ENCODE results near the gene PAGE2B.
"Not testable (repeated sequence)": the region's sequence is repeated elsewhere in the genome, so short reads cannot be mapped to it uniquely, and the experiment has no call there.

PAGE2B gene

GRCh38 chrX:55057675-55058249, 17.1 kb upstream of the PAGE2B start:
- Mint-ChIP-seq H3K9me3 (peaks cover 6% of the 10 kb centered on the region), H3K4me1 (peaks cover 21% of the 10 kb centered on the region), H3K4me3 (peak overlapping the region; percentile 42 to 60 (median 51)), H3K27ac (peak overlapping the region; percentile 89 to 93 (median 92)), H3K36me3 (ENCODE audit: low read depth) (no peaks in the 10 kb centered on the region), H3K27me3 (ENCODE audit: low read depth) (no peaks in the 10 kb centered on the region)
- TF ChIP-seq CTCF (IDR thresholded peaks at IDR 0.05; ENCODE audit: unreplicated experiment in 3 of 3): peak; percentile 71 to 79 (median 71)

GRCh38 chrX:55067180-55067579, 7.7 kb upstream of the PAGE2B start:
- not testable (repeated sequence) for H3K36me3 Mint-ChIP-seq (ENCODE audit: low read depth); H3K4me1 Mint-ChIP-seq; H3K4me3 Mint-ChIP-seq; H3K27ac Mint-ChIP-seq; H3K27me3 Mint-ChIP-seq (ENCODE audit: low read depth)
- H3K9me3 Mint-ChIP-seq: peaks cover 42% of the 10 kb centered on the region

GRCh38 chrX:55072286-55072685, 2.5 kb upstream of the PAGE2B start:
- Mint-ChIP-seq H3K4me1 (no peaks in the 10 kb centered on the region), H3K4me3 (no peak overlapping the region), H3K27me3 (ENCODE audit: low read depth) (no peaks in the 10 kb centered on the region), H3K27ac (no peak overlapping the region), H3K9me3 (peaks cover 18% of the 10 kb centered on the region), H3K36me3 (ENCODE audit: low read depth) (no peaks in the 10 kb centered on the region)
- TF ChIP-seq CTCF (IDR thresholded peaks at IDR 0.05; ENCODE audit: unreplicated experiment in 3 of 3): no peak

GRCh38 chrX:55088795-55089489, 14.1 kb downstream of the PAGE2B start, which contains the start of gene PAGE2:
Gene PAGE2, plus strand, starts transcription at chrX:55089018. Its CDS starts 1,003 bp downstream, at chrX:55090021.
- no peak within 1 kb of the TSS for H3K27ac Mint-ChIP-seq
- no peaks in the 10 kb centered on the region for H3K27me3 Mint-ChIP-seq (ENCODE audit: low read depth)
- no peaks in the 10 kb centered on the region for H3K36me3 Mint-ChIP-seq (ENCODE audit: low read depth)
- H3K9me3 Mint-ChIP-seq: peaks cover 9% of the 10 kb centered on the region
- TF ChIP-seq CTCF (IDR thresholded peaks at IDR 0.05; ENCODE audit: unreplicated experiment in 3 of 3): no peak
- no peak within 1 kb of the TSS for H3K4me3 Mint-ChIP-seq
- H3K4me1 Mint-ChIP-seq: no peaks in the 10 kb centered on the region

GRCh38 chrX:55098691-55099090, 23.9 kb downstream of the PAGE2B start:
- Mint-ChIP-seq H3K4me3 (no peak overlapping the region), H3K27ac (no peak overlapping the region), H3K36me3 (ENCODE audit: low read depth) (no peaks in the 10 kb centered on the region), H3K4me1 (no peaks in the 10 kb centered on the region), H3K9me3 (no peaks in the 10 kb centered on the region), H3K27me3 (ENCODE audit: low read depth) (peaks cover 3% of the 10 kb centered on the region)
- TF ChIP-seq CTCF (IDR thresholded peaks at IDR 0.05; ENCODE audit: unreplicated experiment in 3 of 3): no peak

- Mint-ChIP-seq H3K9me3 (no peaks in the 10 kb centered on the region), H3K36me3 (ENCODE audit: low read depth) (no peaks in the 10 kb centered on the region), H3K27ac (no peak overlapping the region), H3K27me3 (ENCODE audit: low read depth) (peaks cover 3% of the 10 kb centered on the region), H3K4me3 (no peak overlapping the region), H3K4me1 (no peaks in the 10 kb centered on the region)
- no peak for TF ChIP-seq CTCF (IDR thresholded peaks at IDR 0.05; ENCODE audit: unreplicated experiment in 3 of 3)
Measured at GRCh38 chrX:55099162-55099561, 24.3 kb downstream of the PAGE2B start.
